Measurements from ENCODE around the gene SERP2. TPM values are rescaled to one million over a fixed set of nuclear protein-coding genes. Genes with fewer than 3 reads are reported as not detected.

Gene SERP2
- total RNA-seq, 3 donors from 2014 or later, result 0.63 to 0.76 TPM; not detected in 1

GRCh38 chr13:44404261-44405132 is 30.9 kb downstream of the SERP2 start:
- H3K4me3 Mint-ChIP-seq, result no peak overlapping the region
- peaks cover 9% of the 10 kb centered on the region for H3K27me3 Mint-ChIP-seq (ENCODE audit: low read depth)
- no peak for DNase-seq
- ATAC-seq, result no peak
- no peaks in the 10 kb centered on the region for H3K4me1 Mint-ChIP-seq (ENCODE audit: low read depth)
- H3K9me3 Mint-ChIP-seq, result no peaks in the 10 kb centered on the region
- no peaks in the 10 kb centered on the region for H3K36me3 Mint-ChIP-seq (ENCODE audit: insufficient read depth)

GRCh38 chr13:44406617-44407016 is 33.0 kb downstream of the SERP2 start:
- Mint-ChIP-seq H3K9me3 (no peaks in the 10 kb centered on the region), H3K36me3 (ENCODE audit: insufficient read depth) (no peaks in the 10 kb centered on the region), H3K4me1 (ENCODE audit: low read depth) (no peaks in the 10 kb centered on the region), H3K4me3 (no peak overlapping the region), H3K27me3 (ENCODE audit: low read depth) (peaks cover 9% of the 10 kb centered on the region)
- DNase-seq, result no peak
- ATAC-seq, result no peak

GRCh38 chr13:44407379-44407778 is 33.8 kb downstream of the SERP2 start:
- H3K4me1 Mint-ChIP-seq (ENCODE audit: low read depth), result peaks cover 1% of the 10 kb centered on the region
- H3K36me3 Mint-ChIP-seq (ENCODE audit: insufficient read depth), result no peaks in the 10 kb centered on the region
- peaks cover 13% of the 10 kb centered on the region for H3K27me3 Mint-ChIP-seq (ENCODE audit: low read depth)
- H3K9me3 Mint-ChIP-seq, result no peaks in the 10 kb centered on the region
- H3K4me3 Mint-ChIP-seq, result no peak overlapping the region
- no peak for DNase-seq
- no peak for ATAC-seq

GRCh38 chr13:44407891-44408290 is 34.3 kb downstream of the SERP2 start:
- H3K36me3 Mint-ChIP-seq (ENCODE audit: insufficient read depth), result no peaks in the 10 kb centered on the region
- ATAC-seq (no peak), DNase-seq (no peak)
- no peaks in the 10 kb centered on the region for H3K9me3 Mint-ChIP-seq
- peaks cover 1% of the 10 kb centered on the region for H3K4me1 Mint-ChIP-seq (ENCODE audit: low read depth)
- no peak overlapping the region for H3K4me3 Mint-ChIP-seq
- H3K27me3 Mint-ChIP-seq (ENCODE audit: low read depth), result peaks cover 14% of the 10 kb centered on the region

- no peak for DNase-seq
- Mint-ChIP-seq H3K4me3 (no peak overlapping the region), H3K4me1 (ENCODE audit: low read depth) (peaks cover 1% of the 10 kb centered on the region), H3K27me3 (ENCODE audit: low read depth) (peaks cover 9% of the 10 kb centered on the region), H3K36me3 (ENCODE audit: insufficient read depth) (no peaks in the 10 kb centered on the region), H3K9me3 (no peaks in the 10 kb centered on the region)
- no peak for ATAC-seq
Measured at GRCh38 chr13:44409595-44409994, 36.0 kb downstream of the SERP2 start.

GRCh38 chr13:44410328-44410859 is 36.8 kb downstream of the SERP2 start:
- Mint-ChIP-seq H3K27me3 (ENCODE audit: low read depth) (peaks cover 9% of the 10 kb centered on the region), H3K9me3 (no peaks in the 10 kb centered on the region), H3K4me3 (no peak overlapping the region), H3K36me3 (ENCODE audit: insufficient read depth) (no peaks in the 10 kb centered on the region), H3K4me1 (ENCODE audit: low read depth) (peaks cover 1% of the 10 kb centered on the region)
- ATAC-seq (no peak), DNase-seq (no peak)

GRCh38 chr13:44411841-44412240 is 38.2 kb downstream of the SERP2 start:
- H3K4me1 Mint-ChIP-seq (ENCODE audit: low read depth), result peaks cover 1% of the 10 kb centered on the region
- H3K27me3 Mint-ChIP-seq (ENCODE audit: low read depth), result peaks cover 8% of the 10 kb centered on the region
- no peak for ATAC-seq
- no peak overlapping the region for H3K4me3 Mint-ChIP-seq
- no peaks in the 10 kb centered on the region for H3K36me3 Mint-ChIP-seq (ENCODE audit: insufficient read depth)
- no peak for DNase-seq
- H3K9me3 Mint-ChIP-seq, result no peaks in the 10 kb centered on the region

GRCh38 chr13:44412346-44412935 is 38.8 kb downstream of the SERP2 start:
- peaks cover 8% of the 10 kb centered on the region for H3K27me3 Mint-ChIP-seq (ENCODE audit: low read depth)
- DNase-seq (no peak), ATAC-seq (no peak)
- peaks cover 1% of the 10 kb centered on the region for H3K4me1 Mint-ChIP-seq (ENCODE audit: low read depth)
- H3K36me3 Mint-ChIP-seq (ENCODE audit: insufficient read depth), result no peaks in the 10 kb centered on the region
- H3K4me3 Mint-ChIP-seq, result no peak overlapping the region
- no peaks in the 10 kb centered on the region for H3K9me3 Mint-ChIP-seq

GRCh38 chr13:44413095-44413494 is 39.5 kb downstream of the SERP2 start:
- H3K4me1 Mint-ChIP-seq (ENCODE audit: low read depth), result peaks cover 1% of the 10 kb centered on the region
- peaks cover 8% of the 10 kb centered on the region for H3K27me3 Mint-ChIP-seq (ENCODE audit: low read depth)
- DNase-seq (no peak), ATAC-seq (no peak)
- H3K36me3 Mint-ChIP-seq (ENCODE audit: insufficient read depth), result no peaks in the 10 kb centered on the region
- no peaks in the 10 kb centered on the region for H3K9me3 Mint-ChIP-seq
- no peak overlapping the region for H3K4me3 Mint-ChIP-seq

GRCh38 chr13:44414716-44415115 is 41.1 kb downstream of the SERP2 start:
- Mint-ChIP-seq H3K36me3 (ENCODE audit: insufficient read depth) (no peaks in the 10 kb centered on the region), H3K4me1 (ENCODE audit: low read depth) (peaks cover 1% of the 10 kb centered on the region), H3K9me3 (no peaks in the 10 kb centered on the region), H3K4me3 (no peak overlapping the region), H3K27me3 (ENCODE audit: low read depth) (peaks cover 8% of the 10 kb centered on the region)
- DNase-seq, result no peak
- no peak for ATAC-seq

- no peak for DNase-seq
- no peak overlapping the region for H3K4me3 Mint-ChIP-seq
- H3K4me1 Mint-ChIP-seq (ENCODE audit: low read depth), result peaks cover 1% of the 10 kb centered on the region
- ATAC-seq, result no peak
- H3K9me3 Mint-ChIP-seq, result no peaks in the 10 kb centered on the region
- H3K36me3 Mint-ChIP-seq (ENCODE audit: insufficient read depth), result no peaks in the 10 kb centered on the region
- H3K27me3 Mint-ChIP-seq (ENCODE audit: low read depth), result peaks cover 8% of the 10 kb centered on the region
Measured at GRCh38 chr13:44415815-44416214, 42.2 kb downstream of the SERP2 start.

GRCh38 chr13:44416301-44416700 is 42.7 kb downstream of the SERP2 start:
- H3K4me3 Mint-ChIP-seq, result no peak overlapping the region
- DNase-seq (no peak), ATAC-seq (no peak)
- H3K4me1 Mint-ChIP-seq (ENCODE audit: low read depth), result peaks cover 1% of the 10 kb centered on the region
- no peaks in the 10 kb centered on the region for H3K9me3 Mint-ChIP-seq
- H3K27me3 Mint-ChIP-seq (ENCODE audit: low read depth), result peaks cover 8% of the 10 kb centered on the region
- no peaks in the 10 kb centered on the region for H3K36me3 Mint-ChIP-seq (ENCODE audit: insufficient read depth)

GRCh38 chr13:44416744-44417143 is 43.1 kb downstream of the SERP2 start:
- Mint-ChIP-seq H3K4me3 (no peak overlapping the region), H3K9me3 (no peaks in the 10 kb centered on the region), H3K36me3 (ENCODE audit: insufficient read depth) (no peaks in the 10 kb centered on the region), H3K4me1 (ENCODE audit: low read depth) (peaks cover 1% of the 10 kb centered on the region), H3K27me3 (ENCODE audit: low read depth) (peaks cover 8% of the 10 kb centered on the region)
- DNase-seq (no peak), ATAC-seq (no peak)

- Mint-ChIP-seq H3K4me3 (no peak overlapping the region), H3K9me3 (no peaks in the 10 kb centered on the region), H3K4me1 (ENCODE audit: low read depth) (no peaks in the 10 kb centered on the region), H3K27me3 (ENCODE audit: low read depth) (peaks cover 4% of the 10 kb centered on the region), H3K36me3 (ENCODE audit: insufficient read depth) (no peaks in the 10 kb centered on the region)
- DNase-seq, result no peak
- no peak for ATAC-seq
Measured at GRCh38 chr13:44417446-44417845, 43.8 kb downstream of the SERP2 start.

GRCh38 chr13:44417876-44418275 is 44.3 kb downstream of the SERP2 start:
- Mint-ChIP-seq H3K4me1 (ENCODE audit: low read depth) (no peaks in the 10 kb centered on the region), H3K27me3 (ENCODE audit: low read depth) (peaks cover 4% of the 10 kb centered on the region), H3K4me3 (no peak overlapping the region), H3K36me3 (ENCODE audit: insufficient read depth) (no peaks in the 10 kb centered on the region), H3K9me3 (no peaks in the 10 kb centered on the region)
- DNase-seq (no peak), ATAC-seq (no peak)

All from activated T-cell treated with anti-CD3 and anti-CD28 coated beads, Interleukin-2, amount 50 U/mL, for 4 hours (primary cell).